Astrocyte (in vitro differentiated cells and primary cell): Measurements from ENCODE around the gene SLC2A8.

Source experiments
- CTCF ChIP-seq: IDR thresholded peaks from 2 replicates; pipeline ENCODE4 v1.5.1; 2011; ENCODE audit warnings: low read depth, mild to moderate bottlenecking, inconsistent platforms, low read length, moderate library complexity; ENCODE audit not compliant: insufficient read depth
- EZH2 ChIP-seq: IDR thresholded peaks from 2 replicates; pipeline ENCODE4 v1.6.1; 2012; ENCODE audit warnings: mild to moderate bottlenecking, low read length, inconsistent platforms; ENCODE audit not compliant: insufficient read depth

- TF ChIP-seq CTCF (no peak), EZH2 (no peak)
These were observed 12.8 kb upstream of the SLC2A8 start for GRCh38 chr9:127384016-127384730.
